Measurements from ENCODE around the gene SORCS2. TPM values are rescaled to one million over a fixed set of nuclear protein-coding genes. Genes with fewer than 3 reads are reported as not detected.

SORCS2 gene
- total and polyA plus RNA-seq, 2 of the 8 experiments (the other 6 are each of a cell fraction or from before 2014, with no cell fraction given), result 0.36 to 1.8 TPM

DNA sequence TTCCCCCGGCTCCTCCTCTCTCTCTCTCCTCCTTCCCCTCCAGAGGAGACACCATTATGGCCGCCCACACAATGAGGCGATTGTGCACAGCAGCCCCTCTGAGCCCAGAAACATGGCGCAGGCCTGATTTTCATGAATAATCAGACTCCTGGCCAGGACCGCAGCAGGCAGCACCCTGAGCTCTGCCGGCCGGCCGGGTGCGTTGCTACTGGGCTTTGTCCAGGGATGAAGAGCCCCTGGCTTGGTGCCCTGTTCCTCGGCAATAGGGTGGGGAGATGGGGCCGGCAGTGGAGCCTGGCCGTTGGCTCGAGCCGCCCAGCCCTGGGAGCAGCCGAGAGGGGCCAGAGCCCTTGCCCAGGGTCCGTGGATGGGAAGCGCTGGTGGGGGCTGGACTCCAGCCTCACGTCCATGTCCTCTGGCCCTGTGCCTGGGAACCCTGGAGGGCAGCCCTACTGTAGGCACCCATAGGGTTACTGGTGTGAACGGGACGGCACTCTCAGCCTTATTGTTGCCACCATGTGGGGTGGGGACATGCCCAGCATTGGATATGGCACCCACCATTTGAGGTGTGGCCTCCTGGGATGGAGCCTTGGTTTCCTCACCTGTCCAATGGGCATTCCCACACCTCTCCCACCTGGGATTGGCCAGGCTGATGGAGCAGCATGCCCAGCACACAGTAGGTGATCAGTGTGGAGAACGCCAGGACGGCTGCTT is 103.0 kb downstream of the SORCS2 start:
- Histone ChIP-seq H4K91ac (replicated peaks; ENCODE audit: insufficient read length, low read length) (no peak overlapping the region), H3K27ac (ENCODE audit: low read depth, low read length) (no peak overlapping the region), H4K20me1 (replicated peaks in 1 of 2; ENCODE audit: control insufficient read depth in 1 of 2, insufficient read depth in 2 of 2, low read length in 2 of 2) (peaks cover 0 to 1% of the 10 kb centered on the region in 2 experiments), H2BK20ac (ENCODE audit: low read length) (no peak overlapping the region), H3K79me2 (ENCODE audit: control insufficient read depth in 1 of 2, insufficient read depth in 2 of 2, low read length in 2 of 2) (no peaks in the 10 kb centered on the region), H3K23ac (ENCODE audit: insufficient read length) (no peak overlapping the region), H3K27me3 (replicated peaks in 1 of 4; ENCODE audit: control insufficient read depth in 3 of 4, extremely low read depth in 1 of 4, insufficient read depth in 3 of 4, low read length in 3 of 4) (no peaks in the 10 kb centered on the region), H3K79me1 (ENCODE audit: low read depth, low read length) (no peaks in the 10 kb centered on the region; the same call in 1 of the 2 replicates), H3K9me3 (ENCODE audit: insufficient read depth in 2 of 2, low read depth in 1 of 2, low read length in 1 of 2) (no peaks in the 10 kb centered on the region), H3K4me1 (replicated peaks in 1 of 4; ENCODE audit: control insufficient read depth in 3 of 4, insufficient read depth in 4 of 4, low read length in 3 of 4) (peaks cover 0 to 5% (median 0%) of the 10 kb centered on the region in 4 experiments; a peak in 1 of 7 replicates), H2AK5ac (ENCODE audit: low read depth, low read length) (no peak overlapping the region), H3K23me2 (ENCODE audit: low read depth, low read length) (no peaks in the 10 kb centered on the region; the same call in 1 of the 2 replicates), H3K14ac (ENCODE audit: insufficient read length) (no peak overlapping the region), H3K4ac (replicated peaks; ENCODE audit: insufficient read length, low read depth, low read length) (peak overlapping the region; percentile 69), H3K4me3 (ENCODE audit: extremely low read depth in 1 of 4, insufficient read depth in 2 of 4, low read depth in 3 of 4, low read length in 4 of 4) (no peak overlapping the region), H3K36me3 (ENCODE audit: control insufficient read depth in 2 of 4, insufficient read depth in 4 of 4, low read length in 3 of 4) (no peaks in the 10 kb centered on the region), H2BK15ac (ENCODE audit: low read length) (0 out of 2 replicates have a peak overlapping the region, but pooled peaks have one; percentile 29), H2BK12ac (ENCODE audit: low read depth, low read length) (no peak overlapping the region), H2AFZ (ENCODE audit: low read length) (no peak overlapping the region), H2BK120ac (replicated peaks; ENCODE audit: low read depth, low read length) (no peak overlapping the region), H3K4me2 (ENCODE audit: insufficient read depth in 1 of 2, low read depth in 2 of 2, low read length in 2 of 2) (no peak overlapping the region), H4K5ac (ENCODE audit: insufficient read length, low read depth, low read length) (no peak overlapping the region), H2BK5ac (ENCODE audit: low read depth, low read length) (no peak overlapping the region), H3K9ac (replicated peaks in 1 of 4; ENCODE audit: extremely low read depth in 1 of 4, low read depth in 3 of 4, low read length in 3 of 4) (no peak overlapping the region), H4K8ac (ENCODE audit: extremely low read depth, insufficient read depth, low read length) (peak overlapping the region; percentile 18; the same call in 1 of the 2 replicates), H3K56ac (replicated peaks; ENCODE audit: insufficient read length, low read depth, low read length) (no peak overlapping the region), H3K18ac (ENCODE audit: extremely low read depth, low read length) (no peak overlapping the region; the same call in 1 of the 2 replicates)
- ChIA-PET POLR2A (ENCODE audit: partially characterized antibody) (no interaction called here), CTCF (ENCODE audit: partially characterized antibody) (interaction anchor here (0.7 to 4.9 kb wide), 15 partner anchors 9 to 199 kb away, joined by 3 to 38 read pairs (median 3); partner anchors contain the start of gene SORCS2)
- 88% methylated on average over 22 of the region's 22 CpGs; no CpG with 5 or more reads in 1 of the 2 experiments for WGBS, 2 experiments (ENCODE audit: extremely low coverage in 1 of 2, insufficient coverage in 1 of 2, insufficient read length in 1 of 2, insufficient replicate concordance in 2 of 2, low coverage in 1 of 2, low lambda C conversion rate in 2 of 2, missing lambda C conversion rate in 1 of 2)
- DNase-seq (ENCODE audit: low read depth in 1 of 2, low spot score in 2 of 2), result no peak
- FAIRE-seq, result no peak
- TF ChIP-seq BCL11A (IDR thresholded peaks at IDR 0.05; ENCODE audit: low read depth in 2 of 2, low read length in 2 of 2) (no peak), SAP30 (IDR thresholded peaks at IDR 0.05; ENCODE audit: insufficient read depth, insufficient replicate concordance, low read length) (no peak), BACH1 (IDR thresholded peaks at IDR 0.05; ENCODE audit: low read length) (no peak), TEAD4 (IDR thresholded peaks at IDR 0.05; ENCODE audit: low read depth, low read length) (no peak)
